C4-2B (cell line): Measurements from ENCODE around the gene CTTNBP2NL.

ENCODE experiments used
- ZFX ChIP-seq: fragments of 450-650 bp; IDR thresholded peaks from 2 replicates; pipeline ENCODE4 v1.6.1; 2017
- TF ChIP-seq, protein P1 (sequence below): fragments of 450-650 bp; conservative IDR thresholded peaks from 2 replicates; pipeline ENCODE4 v1.5.1; 2017; ENCODE audit warnings: mild to moderate bottlenecking

DNA sequence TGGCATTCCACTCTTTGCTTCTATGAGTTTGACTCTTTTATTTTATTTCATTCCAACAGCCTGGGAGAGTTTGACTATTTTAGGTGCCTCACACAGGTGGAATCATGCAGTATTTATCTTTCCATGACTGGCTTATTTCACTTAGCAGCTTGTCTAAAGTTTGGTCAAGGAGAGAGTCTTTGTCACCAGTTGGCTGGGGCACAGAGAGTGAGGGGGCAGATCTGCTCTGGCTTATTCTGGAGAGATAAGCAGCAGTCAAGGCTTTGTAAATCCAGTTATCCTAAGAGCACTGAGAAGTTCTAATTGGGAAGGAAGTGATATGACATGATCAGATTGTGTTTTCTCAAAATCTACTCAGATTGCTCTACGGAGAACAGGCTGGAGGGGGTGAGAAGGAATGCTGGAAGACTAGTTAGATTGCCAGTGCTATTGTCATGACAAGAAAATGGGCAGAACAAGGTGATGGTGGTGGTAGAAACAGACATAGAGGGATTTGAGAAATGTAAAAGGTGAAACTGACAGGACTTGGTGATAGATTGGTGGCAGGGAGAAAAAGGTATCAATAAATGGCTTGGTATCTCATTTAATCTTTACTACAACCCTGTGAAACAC lies 12.1 kb upstream of the CTTNBP2NL start:
- TF ChIP-seq, protein P1, sequence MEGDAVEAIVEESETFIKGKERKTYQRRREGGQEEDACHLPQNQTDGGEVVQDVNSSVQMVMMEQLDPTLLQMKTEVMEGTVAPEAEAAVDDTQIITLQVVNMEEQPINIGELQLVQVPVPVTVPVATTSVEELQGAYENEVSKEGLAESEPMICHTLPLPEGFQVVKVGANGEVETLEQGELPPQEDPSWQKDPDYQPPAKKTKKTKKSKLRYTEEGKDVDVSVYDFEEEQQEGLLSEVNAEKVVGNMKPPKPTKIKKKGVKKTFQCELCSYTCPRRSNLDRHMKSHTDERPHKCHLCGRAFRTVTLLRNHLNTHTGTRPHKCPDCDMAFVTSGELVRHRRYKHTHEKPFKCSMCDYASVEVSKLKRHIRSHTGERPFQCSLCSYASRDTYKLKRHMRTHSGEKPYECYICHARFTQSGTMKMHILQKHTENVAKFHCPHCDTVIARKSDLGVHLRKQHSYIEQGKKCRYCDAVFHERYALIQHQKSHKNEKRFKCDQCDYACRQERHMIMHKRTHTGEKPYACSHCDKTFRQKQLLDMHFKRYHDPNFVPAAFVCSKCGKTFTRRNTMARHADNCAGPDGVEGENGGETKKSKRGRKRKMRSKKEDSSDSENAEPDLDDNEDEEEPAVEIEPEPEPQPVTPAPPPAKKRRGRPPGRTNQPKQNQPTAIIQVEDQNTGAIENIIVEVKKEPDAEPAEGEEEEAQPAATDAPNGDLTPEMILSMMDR = no peak
- no peak for TF ChIP-seq ZFX
